HG02884 (cell line): ENCODE data around the gene RBBP9.
"Not testable (repeated sequence)": the region's sequence is repeated elsewhere in the genome, so short reads cannot be mapped to it uniquely, and the experiment has no call there.

Source experiments
- ATAC-seq: cut with Tn5 transposase; IDR thresholded peaks from one replicate; pipeline ENCODE4 v1.9.1; 2021; ENCODE audit warnings: mild to moderate bottlenecking, moderate library complexity; ENCODE audit not compliant: unreplicated experiment

RBBP9 gene

GRCh38 chr20:18496740-18497592 lies at the start of gene RBBP9:
RBBP9 (minus strand) TSS chr20:18497225; CDS start chr20:18497167, 58 bp downstream.
- peak; percentile 95 for ATAC-seq

GRCh38 chr20:18545566-18545965 lies 48.5 kb upstream of the RBBP9 start:
- ATAC-seq: no peak

GRCh38 chr20:18543932-18544331 lies 46.9 kb upstream of the RBBP9 start:
- no peak for ATAC-seq

- ATAC-seq: no peak
These were observed 46.2 kb upstream of the RBBP9 start for GRCh38 chr20:18543216-18543615.

- ATAC-seq: no peak
These were observed 44.7 kb upstream of the RBBP9 start for GRCh38 chr20:18541741-18542140.

- ATAC-seq: no peak
These were observed 40.6 kb upstream of the RBBP9 start for GRCh38 chr20:18537651-18538050.

- no peak for ATAC-seq
These were observed 37.1 kb upstream of the RBBP9 start for GRCh38 chr20:18533978-18534644.

GRCh38 chr20:18533491-18533890 lies 36.5 kb upstream of the RBBP9 start:
- ATAC-seq: no peak

- ATAC-seq: no peak
These were observed 35.6 kb upstream of the RBBP9 start for GRCh38 chr20:18532626-18533025.

GRCh38 chr20:18529041-18529440 lies 32.0 kb upstream of the RBBP9 start:
- ATAC-seq: no peak

- no peak for ATAC-seq
These were observed 30.8 kb upstream of the RBBP9 start for GRCh38 chr20:18527836-18528235.

- ATAC-seq: no peak
These were observed 30.3 kb upstream of the RBBP9 start for GRCh38 chr20:18527339-18527738.

GRCh38 chr20:18526761-18527160 lies 29.7 kb upstream of the RBBP9 start:
- not testable (repeated sequence) for ATAC-seq

GRCh38 chr20:18524646-18525045 lies 27.6 kb upstream of the RBBP9 start:
- ATAC-seq: no peak

GRCh38 chr20:18523066-18523465 lies 26.0 kb upstream of the RBBP9 start:
- ATAC-seq: no peak

- not testable (repeated sequence) for ATAC-seq
These were observed 25.0 kb upstream of the RBBP9 start for GRCh38 chr20:18522066-18522465.

- ATAC-seq: no peak
These were observed 18.9 kb upstream of the RBBP9 start for GRCh38 chr20:18515973-18516372.

- ATAC-seq: no peak
These were observed 17.1 kb upstream of the RBBP9 start for GRCh38 chr20:18514127-18514526.

GRCh38 chr20:18513208-18513607 lies 16.2 kb upstream of the RBBP9 start:
- ATAC-seq: no peak

GRCh38 chr20:18511571-18511970 lies 14.5 kb upstream of the RBBP9 start:
- no peak for ATAC-seq

GRCh38 chr20:18507218-18508191 lies 10.5 kb upstream of the RBBP9 start, which contains the start of gene SEC23B:
SEC23B (plus strand) TSS chr20:18507940; CDS start chr20:18510836, 2,896 bp downstream.
- peak; percentile 93 for ATAC-seq
